Omental fat pad (tissue), 4 donors: ENCODE data around the gene FANCM. TPM values are rescaled to one million over a fixed set of nuclear protein-coding genes. Genes with fewer than 3 reads are reported as not detected.

Experiments used
- ATAC-seq: fragments of 150-250 bp; one replicate; pipeline ENCODE4 v1.9.1; 2016; ENCODE audit warnings: mild to moderate bottlenecking, moderate library complexity; ENCODE audit not compliant: low FRiP score
- DNase-seq: peaks from one replicate; pipeline ENCODE4 v3.0.0-alpha.2; 2019; ENCODE audit warnings: low spot score
- CTCF ChIP-seq, 3 donors: fragments of 450-650 bp; IDR thresholded peaks; one replicate each; pipeline ENCODE4 v1.5.1; 2016 to 2017; ENCODE audit warnings: antibody characterized with exemption in 3 of 3, mild to moderate bottlenecking in 3 of 3, moderate library complexity in 2 of 3
- total RNA-seq, 4 donors: library from RNA; depleted of rRNA; stranded (reverse); fragments of >200 nt; gene quantifications; one replicate each; pipeline ENCODE4 v1.1.0, GENCODE V29; 2016

Gene FANCM
- total RNA-seq, 4 donors from 2014 or later, result 3.6 to 16.7 (median 4.8) TPM

- DNase-seq (no peak), ATAC-seq (no peak)
- no peak for TF ChIP-seq CTCF (IDR thresholded peaks at IDR 0.05)
Observed at GRCh38 chr14:45169906-45170305, 34.2 kb downstream of the FANCM start.

GRCh38 chr14:45177076-45177475 is 41.3 kb downstream of the FANCM start:
- TF ChIP-seq CTCF (IDR thresholded peaks at IDR 0.05), result no peak
- DNase-seq (no peak), ATAC-seq (no peak)

GRCh38 chr14:45181329-45181728 is 45.6 kb downstream of the FANCM start:
- ATAC-seq (no peak), DNase-seq (no peak)
- TF ChIP-seq CTCF (IDR thresholded peaks at IDR 0.05), result no peak

- no peak for ATAC-seq
- DNase-seq, result no peak
- TF ChIP-seq CTCF (IDR thresholded peaks at IDR 0.05), result no peak
Observed at GRCh38 chr14:45181806-45182205, 46.1 kb downstream of the FANCM start.

- TF ChIP-seq CTCF (IDR thresholded peaks at IDR 0.05), result no peak
- ATAC-seq (no peak), DNase-seq (no peak)
Observed at GRCh38 chr14:45185100-45185814, 49.5 kb downstream of the FANCM start.

GRCh38 chr14:45194964-45195363 is 59.2 kb downstream of the FANCM start:
- DNase-seq, result no peak
- TF ChIP-seq CTCF (IDR thresholded peaks at IDR 0.05), result no peak
- ATAC-seq, result no peak

- ATAC-seq (no peak), DNase-seq (no peak)
- no peak for TF ChIP-seq CTCF (IDR thresholded peaks at IDR 0.05)
Observed at GRCh38 chr14:45198551-45198950, 62.8 kb downstream of the FANCM start.
